Skeletal muscle satellite cell (primary cell): Measurements from ENCODE around the gene COPS3.

Source experiments
- H3K27me3 ChIP-seq: 2 replicates; pipeline ENCODE4 v1.7.0; 2013; ENCODE audit warnings: low read length; ENCODE audit not compliant: control insufficient read depth, insufficient read depth
- H3K36me3 ChIP-seq: 2 replicates; pipeline ENCODE4 v1.7.0; 2013; ENCODE audit warnings: mild to moderate bottlenecking, control low read depth, low read length; ENCODE audit not compliant: insufficient read depth
- H3K4me1 ChIP-seq: 2 replicates; pipeline ENCODE4 v1.7.0; 2013; ENCODE audit warnings: low read length; ENCODE audit not compliant: control insufficient read depth, insufficient read depth
- H3K4me2 ChIP-seq: 2 replicates; pipeline ENCODE4 v1.7.0; 2013; ENCODE audit warnings: mild to moderate bottlenecking, low read length
- H3K4me3 ChIP-seq: 2 replicates; pipeline ENCODE4 v1.7.0; 2013; ENCODE audit warnings: low read length
- H3K9ac ChIP-seq: 2 replicates; pipeline ENCODE4 v1.7.0; 2013; ENCODE audit warnings: mild to moderate bottlenecking, low read depth, low read length, moderate library complexity
- H3K9me3 ChIP-seq: replicated peaks from 2 replicates; pipeline ENCODE4 v1.7.0; 2013; ENCODE audit warnings: mild to moderate bottlenecking, control low read depth, low read length

Gene COPS3

DNA sequence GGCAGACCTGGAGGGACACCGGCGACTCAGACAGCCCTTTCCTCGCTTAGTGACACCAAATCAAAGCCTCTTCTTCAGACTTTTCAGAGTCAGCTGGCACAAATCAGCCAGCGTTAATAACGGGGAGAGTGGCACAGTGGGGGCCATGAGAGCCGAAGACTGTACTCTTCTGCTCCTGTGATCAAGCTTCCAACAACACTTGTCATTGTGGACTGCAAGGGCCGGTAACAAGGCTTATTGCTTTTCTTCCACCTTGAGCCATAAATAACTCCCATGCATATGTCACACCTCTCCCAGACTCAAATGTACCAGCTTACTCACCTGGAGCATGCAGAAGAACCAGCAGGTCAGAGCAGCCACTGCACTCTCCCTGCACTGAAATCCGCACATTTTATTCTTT is 56.9 kb downstream of the COPS3 start:
- Histone ChIP-seq H3K4me3 (no peak overlapping the region), H3K4me2 (no peak overlapping the region), H3K27me3 (no peaks in the 10 kb centered on the region), H3K36me3 (peaks cover 88% of the 10 kb centered on the region), H3K9me3 (no peaks in the 10 kb centered on the region), H3K9ac (no peak overlapping the region), H3K4me1 (no peaks in the 10 kb centered on the region)

DNA sequence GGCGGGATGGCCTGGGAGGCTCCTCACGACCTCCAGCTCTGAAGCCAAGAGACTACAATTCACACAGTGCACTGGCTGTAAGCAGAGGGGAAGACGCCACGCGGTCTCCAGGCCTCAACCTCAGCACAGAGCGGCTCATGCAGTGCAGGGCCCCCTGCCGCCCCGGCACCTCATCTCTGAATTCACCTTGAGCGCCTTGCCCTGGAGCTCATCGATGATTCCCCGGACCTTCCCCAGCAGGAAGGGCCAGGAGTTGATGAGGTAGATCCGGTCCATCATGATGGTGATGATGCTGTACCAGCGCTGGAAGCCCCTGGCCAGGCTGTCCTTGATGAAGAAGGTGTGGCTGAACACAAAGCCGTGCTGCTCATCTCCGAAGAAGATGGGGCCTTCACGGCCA is 57.3 kb downstream of the COPS3 start:
- peaks cover 87% of the 10 kb centered on the region for H3K36me3 ChIP-seq
- H3K4me2 ChIP-seq = no peak overlapping the region
- H3K4me3 ChIP-seq = no peak overlapping the region
- H3K4me1 ChIP-seq = no peaks in the 10 kb centered on the region
- no peaks in the 10 kb centered on the region for H3K27me3 ChIP-seq
- H3K9ac ChIP-seq = no peak overlapping the region
- H3K9me3 ChIP-seq = no peaks in the 10 kb centered on the region

DNA sequence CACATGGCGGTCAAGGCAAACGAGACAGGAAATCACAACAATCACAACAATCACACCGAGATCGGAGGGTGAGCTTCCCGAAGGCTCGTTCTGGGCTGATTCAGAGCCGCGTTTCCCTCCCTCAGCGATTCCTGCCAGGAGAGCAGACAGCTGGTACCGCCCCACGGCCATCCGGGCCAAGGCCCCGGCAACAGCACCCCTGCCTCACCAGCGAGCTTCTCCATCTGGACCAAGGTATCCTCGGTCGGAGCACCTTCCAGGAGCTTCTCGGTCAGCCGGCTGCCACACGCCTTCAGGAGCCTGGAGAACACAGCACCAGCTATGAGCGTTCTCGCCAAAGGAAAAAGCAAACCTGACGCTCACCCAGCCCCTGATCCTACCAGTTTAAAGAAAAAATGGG is 59.7 kb downstream of the COPS3 start:
- Histone ChIP-seq H3K4me1 (no peaks in the 10 kb centered on the region), H3K9me3 (no peaks in the 10 kb centered on the region), H3K4me3 (no peak overlapping the region), H3K36me3 (peaks cover 90% of the 10 kb centered on the region), H3K27me3 (no peaks in the 10 kb centered on the region), H3K9ac (no peak overlapping the region), H3K4me2 (no peak overlapping the region)

DNA sequence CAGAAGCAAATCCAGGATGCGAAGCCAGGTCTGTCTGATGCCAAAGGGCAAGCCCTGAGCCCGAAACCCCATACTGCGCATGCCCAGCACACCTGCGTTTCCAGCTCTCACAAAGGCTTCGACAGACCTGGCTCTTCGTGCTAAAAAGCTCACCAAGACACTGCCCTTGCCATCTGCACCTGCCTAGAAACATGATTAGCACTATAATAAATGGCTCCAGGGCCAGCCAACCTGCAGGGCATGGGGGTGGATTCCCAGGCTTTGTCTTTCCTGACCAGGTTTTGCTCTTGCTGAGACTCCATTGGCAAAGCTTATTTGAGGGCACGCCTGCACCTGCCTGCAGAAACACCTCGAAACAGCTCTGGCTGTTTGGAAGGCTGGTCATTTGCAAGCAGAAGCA is 60.5 kb downstream of the COPS3 start:
- H3K4me2 ChIP-seq = no peak overlapping the region
- H3K9me3 ChIP-seq = no peaks in the 10 kb centered on the region
- H3K27me3 ChIP-seq = no peaks in the 10 kb centered on the region
- no peaks in the 10 kb centered on the region for H3K4me1 ChIP-seq
- no peak overlapping the region for H3K9ac ChIP-seq
- H3K4me3 ChIP-seq = no peak overlapping the region
- peaks cover 90% of the 10 kb centered on the region for H3K36me3 ChIP-seq

DNA sequence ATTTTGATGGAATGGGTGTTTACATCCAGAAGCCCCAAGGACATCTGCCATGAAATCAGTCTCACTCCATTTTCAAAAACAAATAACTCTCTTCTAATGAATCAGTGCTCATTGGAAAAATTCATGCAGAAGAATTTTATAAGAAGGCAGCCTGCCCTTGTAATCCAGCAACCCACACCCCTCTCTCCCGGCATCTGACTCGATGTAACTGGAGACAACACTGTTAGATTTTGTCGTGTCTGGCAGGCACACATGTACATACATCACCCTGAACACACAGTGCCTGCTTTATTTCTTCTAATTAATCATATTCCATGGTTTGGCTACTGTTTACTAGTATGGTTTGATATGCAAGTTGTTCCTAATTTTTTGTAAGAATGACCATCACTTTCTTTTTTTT is 63.1 kb downstream of the COPS3 start:
- Histone ChIP-seq H3K4me3 (no peak overlapping the region), H3K27me3 (no peaks in the 10 kb centered on the region), H3K4me2 (no peak overlapping the region), H3K9ac (no peak overlapping the region), H3K9me3 (no peaks in the 10 kb centered on the region), H3K36me3 (peaks cover 89% of the 10 kb centered on the region), H3K4me1 (no peaks in the 10 kb centered on the region)

DNA sequence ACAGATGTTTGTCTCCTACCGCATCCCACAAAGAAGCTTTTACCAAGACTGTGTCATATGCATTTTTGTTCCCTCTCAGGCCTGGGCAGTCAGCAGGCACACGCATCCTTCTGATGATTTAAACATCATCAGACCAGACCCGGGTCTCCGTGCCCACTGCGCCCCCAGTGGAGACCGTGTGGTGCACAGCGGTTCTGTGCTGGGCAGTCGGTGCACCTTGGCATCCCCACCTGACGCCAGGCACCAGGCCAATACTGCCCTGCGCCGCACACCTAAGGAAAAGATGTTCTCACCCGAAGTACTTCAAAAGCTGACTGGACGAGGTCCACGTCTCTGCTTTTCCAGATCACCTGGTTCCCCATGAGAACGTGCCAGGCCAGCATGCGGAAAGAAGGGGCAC is 64.3 kb downstream of the COPS3 start:
- no peak overlapping the region for H3K9ac ChIP-seq
- H3K4me2 ChIP-seq = no peak overlapping the region
- no peaks in the 10 kb centered on the region for H3K4me1 ChIP-seq
- H3K4me3 ChIP-seq = no peak overlapping the region
- H3K9me3 ChIP-seq = no peaks in the 10 kb centered on the region
- H3K36me3 ChIP-seq = peaks cover 83% of the 10 kb centered on the region
- no peaks in the 10 kb centered on the region for H3K27me3 ChIP-seq

DNA sequence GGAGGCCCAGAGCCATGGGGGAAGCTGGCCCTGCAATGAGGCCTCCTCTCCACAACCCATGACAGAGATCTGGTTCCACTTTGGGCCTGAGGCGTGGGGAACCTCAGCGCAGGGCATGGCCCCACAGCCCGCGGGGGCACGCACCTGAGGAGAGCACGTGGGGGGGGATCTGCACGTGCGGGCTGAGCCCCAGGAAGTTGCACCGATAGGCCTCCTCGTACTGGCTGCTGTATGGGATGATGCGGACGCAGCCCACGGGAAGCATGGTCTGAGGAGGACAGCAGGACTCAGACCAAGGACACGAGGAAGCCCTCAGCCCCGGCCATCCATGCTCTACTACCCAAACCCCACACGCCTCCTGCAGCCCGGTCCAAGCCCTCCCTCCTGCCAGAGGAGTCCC is 64.8 kb downstream of the COPS3 start:
- H3K9me3 ChIP-seq = no peaks in the 10 kb centered on the region
- no peak overlapping the region for H3K4me3 ChIP-seq
- no peak overlapping the region for H3K4me2 ChIP-seq
- no peaks in the 10 kb centered on the region for H3K27me3 ChIP-seq
- H3K9ac ChIP-seq = no peak overlapping the region
- peaks cover 83% of the 10 kb centered on the region for H3K36me3 ChIP-seq
- peaks cover 3% of the 10 kb centered on the region for H3K4me1 ChIP-seq

DNA sequence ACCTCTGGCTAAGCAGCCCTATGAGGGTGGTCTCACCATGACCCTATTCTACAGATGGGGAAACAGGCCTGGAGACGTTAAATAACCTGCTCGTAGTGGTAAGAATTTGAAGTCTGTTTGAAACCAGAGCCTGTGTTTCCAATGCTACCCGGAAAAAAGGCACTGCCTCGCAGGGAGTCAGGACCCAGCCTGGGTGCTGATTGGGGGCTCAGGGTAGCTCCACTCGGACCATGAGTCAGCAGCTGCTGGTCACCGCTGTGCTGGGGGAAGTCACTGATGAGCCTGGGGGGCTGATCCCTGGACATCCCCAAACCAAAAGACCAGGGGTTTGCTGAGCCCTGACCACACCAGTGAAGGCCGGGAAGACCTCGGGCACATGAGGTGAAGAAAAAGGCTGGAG is 65.5 kb downstream of the COPS3 start:
- Histone ChIP-seq H3K9me3 (no peaks in the 10 kb centered on the region), H3K36me3 (peaks cover 80% of the 10 kb centered on the region), H3K9ac (no peak overlapping the region), H3K4me3 (no peak overlapping the region), H3K4me1 (peaks cover 6% of the 10 kb centered on the region), H3K27me3 (no peaks in the 10 kb centered on the region), H3K4me2 (no peak overlapping the region)

DNA sequence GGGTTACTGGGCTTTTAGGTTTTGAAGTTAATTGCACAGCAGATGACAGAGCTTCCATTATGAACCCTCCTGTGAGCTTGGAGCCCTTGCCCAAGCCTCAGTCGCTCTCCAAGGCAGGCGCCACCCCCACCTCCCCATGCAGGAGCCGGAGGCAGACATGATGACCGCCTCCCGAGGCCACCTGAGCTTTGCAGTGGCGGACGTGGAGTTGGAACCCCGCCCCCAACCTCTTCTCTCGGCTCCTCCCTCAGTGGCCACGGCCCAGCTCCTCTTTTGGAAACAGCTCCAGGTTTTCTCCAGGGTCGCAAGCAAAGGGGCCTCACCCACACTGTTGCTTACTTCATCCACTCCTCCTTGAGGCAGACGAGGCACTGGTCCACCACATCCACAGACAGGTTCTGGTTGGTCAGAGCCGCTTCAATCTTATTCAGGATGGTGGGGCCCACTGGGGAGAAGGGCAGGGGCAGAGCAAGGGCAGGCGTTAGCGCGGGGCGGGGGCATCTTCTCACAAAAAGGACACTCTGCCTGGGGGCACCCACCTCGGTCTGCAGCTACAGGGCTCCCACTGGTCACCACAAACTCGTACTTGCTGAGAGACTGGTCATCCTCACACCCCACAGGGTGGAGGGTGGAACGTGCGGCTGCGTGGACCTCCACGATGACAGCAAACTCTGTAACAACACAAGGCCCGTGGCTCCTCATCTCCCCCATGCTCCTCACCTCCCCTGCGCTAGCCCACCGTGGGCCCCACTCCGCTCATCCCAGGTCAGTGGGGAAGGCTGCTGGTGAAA is 66.2 kb downstream of the COPS3 start:
- H3K9me3 ChIP-seq = no peaks in the 10 kb centered on the region
- no peaks in the 10 kb centered on the region for H3K27me3 ChIP-seq
- peaks cover 6% of the 10 kb centered on the region for H3K4me1 ChIP-seq
- no peak overlapping the region for H3K9ac ChIP-seq
- H3K36me3 ChIP-seq = peaks cover 73% of the 10 kb centered on the region
- H3K4me2 ChIP-seq = no peak overlapping the region
- no peak overlapping the region for H3K4me3 ChIP-seq

DNA sequence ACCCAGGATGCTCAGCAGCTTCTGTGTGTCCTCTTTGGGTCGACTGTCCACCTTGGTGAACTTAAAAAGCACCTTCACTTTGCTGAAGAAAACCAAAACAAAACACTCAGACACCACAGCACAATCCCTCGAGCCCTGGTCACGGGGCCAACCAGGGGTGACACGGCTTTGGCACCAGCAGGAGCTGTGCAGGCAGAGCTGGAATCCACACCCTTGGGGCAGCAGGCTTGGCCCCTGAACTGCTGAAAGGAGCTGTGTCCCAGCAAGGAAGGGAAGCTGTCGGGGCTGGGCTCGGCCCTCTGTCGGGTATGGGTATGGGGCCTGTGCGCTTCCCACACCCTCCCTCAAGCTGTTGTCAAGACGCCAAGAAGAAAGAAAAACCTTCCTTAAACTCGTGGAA is 67.3 kb downstream of the COPS3 start:
- Histone ChIP-seq H3K27me3 (no peaks in the 10 kb centered on the region), H3K36me3 (peaks cover 66% of the 10 kb centered on the region)

DNA sequence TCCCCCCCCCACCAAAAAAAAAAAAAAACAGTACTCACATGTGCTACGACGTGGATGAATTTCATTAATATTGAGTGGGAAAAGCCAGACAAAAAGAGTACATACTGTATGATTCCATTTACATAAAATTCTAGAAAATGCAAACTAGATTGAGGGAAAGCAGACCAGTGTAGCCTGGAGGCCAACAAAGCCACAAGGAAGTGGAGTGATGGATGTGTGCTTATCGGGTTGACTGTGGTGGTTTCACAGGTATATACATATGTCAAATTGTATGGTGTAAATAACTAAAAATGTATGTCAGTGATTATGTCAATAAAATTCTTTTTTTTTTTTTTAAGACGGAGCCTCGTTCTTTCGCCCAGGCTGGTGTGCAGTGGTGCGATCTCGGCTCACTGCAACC is 73.0 kb downstream of the COPS3 start:
- Histone ChIP-seq H3K36me3 (peaks cover 12% of the 10 kb centered on the region), H3K4me1 (peaks cover 43% of the 10 kb centered on the region), H3K9me3 (no peaks in the 10 kb centered on the region), H3K27me3 (no peaks in the 10 kb centered on the region), H3K9ac (no peak overlapping the region), H3K4me3 (no peak overlapping the region), H3K4me2 (no peak overlapping the region)

More for the DNA sequence above, 67.3 kb downstream of the COPS3 start:
- Histone ChIP-seq H3K9me3 (no peaks in the 10 kb centered on the region), H3K9ac (no peak overlapping the region), H3K4me2 (no peak overlapping the region), H3K4me3 (no peak overlapping the region), H3K4me1 (peaks cover 6% of the 10 kb centered on the region)

DNA sequence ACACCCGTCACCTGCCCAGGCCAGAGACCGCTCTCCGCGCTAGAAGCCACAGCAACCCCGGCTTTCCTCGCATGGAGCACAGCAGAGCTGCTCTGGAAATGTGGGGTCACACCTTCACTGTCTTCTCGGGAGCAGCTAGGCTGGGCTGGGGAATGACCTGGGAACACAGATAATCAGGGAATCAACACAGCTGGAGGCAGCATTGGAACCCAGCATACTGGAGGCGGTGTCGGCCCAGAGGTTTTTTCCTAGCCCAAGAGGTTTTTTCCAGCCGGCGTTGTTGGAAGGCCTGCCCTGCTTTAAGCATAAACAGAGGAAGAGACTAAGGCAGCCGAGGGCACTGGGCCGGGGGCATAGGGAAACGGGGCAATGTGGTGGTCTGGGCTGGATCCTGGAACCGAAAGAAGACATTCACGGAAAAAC is 74.1 kb downstream of the COPS3 start:
- H3K4me2 ChIP-seq = peak overlapping the region; percentile 98
- peak overlapping the region; percentile 1 for H3K9ac ChIP-seq
- H3K36me3 ChIP-seq = peaks cover 9% of the 10 kb centered on the region
- H3K27me3 ChIP-seq = no peaks in the 10 kb centered on the region
- H3K4me1 ChIP-seq = peaks cover 43% of the 10 kb centered on the region
- no peaks in the 10 kb centered on the region for H3K9me3 ChIP-seq
- H3K4me3 ChIP-seq = no peak overlapping the region
